H7 (cell line): ENCODE data around the gene FMO1. TPM values are rescaled to one million over a fixed set of nuclear protein-coding genes. Genes with fewer than 3 reads are reported as not detected.
"Not testable (repeated sequence)": the region's sequence is repeated elsewhere in the genome, so short reads cannot be mapped to it uniquely, and the experiment has no call there.

ENCODE experiments used
- DNase-seq: peaks from one replicate; pipeline ENCODE4 v3.0.0; 2012
- H3K27me3 ChIP-seq: 2 replicates; pipeline ENCODE4 v1.6.0; 2011; ENCODE audit warnings: mild to moderate bottlenecking, low read length; ENCODE audit not compliant: control insufficient read depth, insufficient read depth
- H3K36me3 ChIP-seq: replicated peaks from 2 replicates; pipeline ENCODE4 v1.5.1; 2011; ENCODE audit warnings: low read length; ENCODE audit not compliant: control insufficient read depth, insufficient read depth
- H3K4me3 ChIP-seq: 2 replicates; pipeline ENCODE4 v1.5.1; 2011; ENCODE audit warnings: low read depth, mild to moderate bottlenecking, control low read depth, low read length, moderate library complexity; ENCODE audit not compliant: insufficient read depth
- total RNA-seq: library from RNA; depleted of rRNA; stranded (reverse); fragments of >200 nt; shearing (Covaris generic); gene quantifications from 2 replicates; pipeline ENCODE4 v1.2.3, GENCODE V29; 2014

FMO1 gene
- total RNA-seq, 1 experiment from 2014 or later: not detected

- H3K36me3 ChIP-seq: no peaks in the 10 kb centered on the region
- no peaks in the 10 kb centered on the region for H3K27me3 ChIP-seq
- peak; percentile 50 for DNase-seq
- peak overlapping the region; percentile 30 for H3K4me3 ChIP-seq
Measured at GRCh38 chr1:171220581-171221054, 27.7 kb upstream of the FMO1 start.

- no peak overlapping the region for H3K4me3 ChIP-seq
- H3K27me3 ChIP-seq: no peaks in the 10 kb centered on the region
- no peaks in the 10 kb centered on the region for H3K36me3 ChIP-seq
- DNase-seq: no peak
Measured at GRCh38 chr1:171221665-171222591, 26.4 kb upstream of the FMO1 start.

GRCh38 chr1:171222936-171223335 is 25.4 kb upstream of the FMO1 start:
- Histone ChIP-seq H3K36me3 (no peaks in the 10 kb centered on the region), H3K4me3 (no peak overlapping the region), H3K27me3 (no peaks in the 10 kb centered on the region)
- no peak for DNase-seq

GRCh38 chr1:171224257-171224656 is 24.0 kb upstream of the FMO1 start:
- not testable (repeated sequence) for H3K4me3 ChIP-seq, H3K36me3 ChIP-seq, DNase-seq, H3K27me3 ChIP-seq

GRCh38 chr1:171226747-171227370 is 21.4 kb upstream of the FMO1 start:
- Histone ChIP-seq H3K36me3 (no peaks in the 10 kb centered on the region), H3K27me3 (no peaks in the 10 kb centered on the region), H3K4me3 (no peak overlapping the region)
- peak; percentile 66 for DNase-seq

GRCh38 chr1:171231326-171231725 is 17.0 kb upstream of the FMO1 start:
- H3K27me3 ChIP-seq: no peaks in the 10 kb centered on the region
- no peak overlapping the region for H3K4me3 ChIP-seq
- DNase-seq: no peak
- no peaks in the 10 kb centered on the region for H3K36me3 ChIP-seq

GRCh38 chr1:171233183-171233582 is 15.1 kb upstream of the FMO1 start:
- Histone ChIP-seq H3K36me3 (no peaks in the 10 kb centered on the region), H3K4me3 (no peak overlapping the region), H3K27me3 (no peaks in the 10 kb centered on the region)
- no peak for DNase-seq

GRCh38 chr1:171236231-171236630 is 12.1 kb upstream of the FMO1 start:
- not testable (repeated sequence) for H3K27me3 ChIP-seq, DNase-seq, H3K4me3 ChIP-seq, H3K36me3 ChIP-seq

- no peak for DNase-seq
- Histone ChIP-seq H3K36me3 (no peaks in the 10 kb centered on the region), H3K27me3 (no peaks in the 10 kb centered on the region), H3K4me3 (no peak overlapping the region)
Measured at GRCh38 chr1:171243878-171244277, 4.4 kb upstream of the FMO1 start.

- Histone ChIP-seq H3K27me3 (peaks cover 3% of the 10 kb centered on the region; the same call in 1 of the 2 replicates), H3K4me3 (no peak overlapping the region), H3K36me3 (no peaks in the 10 kb centered on the region)
- DNase-seq: peak; percentile 69
Measured at GRCh38 chr1:171245458-171246064, 2.7 kb upstream of the FMO1 start.

GRCh38 chr1:171247501-171247900 is 793 bp upstream of the FMO1 start:
- H3K4me3 ChIP-seq: no peak overlapping the region
- no peak for DNase-seq
- peaks cover 3% of the 10 kb centered on the region; the same call in 1 of the 2 replicates for H3K27me3 ChIP-seq
- no peaks in the 10 kb centered on the region for H3K36me3 ChIP-seq

- DNase-seq: no peak
- Histone ChIP-seq H3K27me3 (peaks cover 3% of the 10 kb centered on the region; the same call in 1 of the 2 replicates), H3K36me3 (no peaks in the 10 kb centered on the region), H3K4me3 (no peak overlapping the region)
Measured at GRCh38 chr1:171248841-171249240, 547 bp downstream of the FMO1 start.

GRCh38 chr1:171250263-171250662 is 2.0 kb downstream of the FMO1 start:
- H3K4me3 ChIP-seq: no peak overlapping the region
- H3K27me3 ChIP-seq: peaks cover 3% of the 10 kb centered on the region; the same call in 1 of the 2 replicates
- no peak for DNase-seq
- H3K36me3 ChIP-seq: no peaks in the 10 kb centered on the region

GRCh38 chr1:171251042-171251951 is 3.0 kb downstream of the FMO1 start:
- Histone ChIP-seq H3K27me3 (peaks cover 3% of the 10 kb centered on the region; the same call in 1 of the 2 replicates), H3K4me3 (peak overlapping the region; percentile 42), H3K36me3 (no peaks in the 10 kb centered on the region)
- DNase-seq: peak; percentile 36
